Measurements from ENCODE around the gene FAM219A.

- no peak for TF ChIP-seq SUZ12 (IDR thresholded peaks at IDR 0.05; ENCODE audit: extremely low read depth, insufficient read depth, insufficient read length)
- TF ChIP-seq YY1 (IDR thresholded peaks at IDR 0.05; ENCODE audit: insufficient read depth, insufficient read length): no peak
- TF ChIP-seq ZNF274 (IDR thresholded peaks at IDR 0.05; ENCODE audit: low read depth, low read length): no peak
Measured at GRCh38 chr9:34369636-34370035, 88.7 kb downstream of the FAM219A start.
